HepG2 (cell line): Measurements from ENCODE around the gene JPH2. TPM values are rescaled to one million over a fixed set of nuclear protein-coding genes. Genes with fewer than 3 reads are reported as not detected.

ENCODE experiments used
- ARID2 ChIP-seq: sonication (generic); formaldehyde crosslinking; IDR thresholded peaks from 2 replicates; pipeline ENCODE4 v1.8.1; 2022; ENCODE audit warnings: mild to moderate bottlenecking, missing genetic modification reagents, borderline replicate concordance
- ARNTL ChIP-seq: sonication (generic); formaldehyde crosslinking; IDR thresholded peaks from 2 replicates; pipeline ENCODE4 v1.4.0; 2020; ENCODE audit warnings: mild to moderate bottlenecking, missing genetic modification reagents
- BORCS8-MEF2B ChIP-seq: sonication (generic); formaldehyde crosslinking; IDR thresholded peaks from 2 replicates; pipeline ENCODE4 v1.8.0; 2022; ENCODE audit warnings: mild to moderate bottlenecking, missing genetic modification reagents
- HNRNPUL1 ChIP-seq: fragments of 200-400 bp; formaldehyde crosslinking; IDR thresholded peaks from 2 replicates; pipeline ENCODE4 v1.6.1; 2017; ENCODE audit warnings: low read depth, mild to moderate bottlenecking, low read length, moderate library complexity
- JARID2 ChIP-seq: sonication (generic); formaldehyde crosslinking; IDR thresholded peaks from 2 replicates; pipeline ENCODE4 v1.8.1; 2023; ENCODE audit warnings: missing genetic modification reagents, inconsistent platforms; ENCODE audit not compliant: insufficient replicate concordance
- KAT7 ChIP-seq: IDR thresholded peaks from 2 replicates; pipeline ENCODE4 v1.6.1; 2018; ENCODE audit warnings: borderline replicate concordance, missing compliant biosample characterization
- KMT2B ChIP-seq: IDR thresholded peaks from 2 replicates; pipeline ENCODE4 v1.6.1; 2016; ENCODE audit warnings: missing genetic modification reagents, missing compliant biosample characterization
- PPARG ChIP-seq: conservative IDR thresholded peaks from 2 replicates; pipeline ENCODE4 v1.6.1; 2016; ENCODE audit warnings: missing biosample characterization, missing genetic modification reagents
- RCOR2 ChIP-seq: IDR thresholded peaks from 2 replicates; pipeline ENCODE4 v1.6.1; 2016; ENCODE audit warnings: missing biosample characterization, missing genetic modification reagents
- REPIN1 ChIP-seq: sonication (generic); formaldehyde crosslinking; IDR thresholded peaks from 2 replicates; pipeline ENCODE4 v1.8.0; 2022; ENCODE audit warnings: missing genetic modification reagents, low read depth, mild to moderate bottlenecking, borderline replicate concordance
- SMAD1 ChIP-seq: sonication (generic); formaldehyde crosslinking; IDR thresholded peaks from 2 replicates; pipeline ENCODE4 v1.4.0; 2020; ENCODE audit warnings: missing genetic modification reagents, low read depth, mild to moderate bottlenecking, borderline replicate concordance
- SOX6 ChIP-seq, 2 experiments: fragments of 450-650 bp in 1 of 2; sonication (generic) in 1 of 2; formaldehyde crosslinking in 1 of 2; IDR thresholded peaks; 2 replicates each; pipeline versions ENCODE4 v1.4.0 to v1.6.1; 2017 to 2020; ENCODE audit warnings: antibody characterized with exemption in 1 of 2, mild to moderate bottlenecking in 1 of 2, missing genetic modification reagents in 1 of 2
- TAF15 ChIP-seq: fragments of 200-400 bp; formaldehyde crosslinking; IDR thresholded peaks from one replicate; pipeline ENCODE4 v1.6.1; 2018; ENCODE audit warnings: mild to moderate bottlenecking, low read depth, low read length; ENCODE audit not compliant: poor library complexity, severe bottlenecking
- YEATS4 ChIP-seq: sonication (generic); formaldehyde crosslinking; IDR thresholded peaks from 2 replicates; pipeline ENCODE4 v1.4.0; 2020; ENCODE audit warnings: missing genetic modification reagents, borderline replicate concordance
- ZFAT ChIP-seq: sonication (generic); formaldehyde crosslinking; conservative IDR thresholded peaks from 2 replicates; pipeline ENCODE4 v1.8.1; 2023; ENCODE audit warnings: missing genetic modification reagents, inconsistent platforms
- ZFP62 ChIP-seq: sonication (generic); formaldehyde crosslinking; IDR thresholded peaks from 2 replicates; pipeline ENCODE4 v1.4.0; 2020; ENCODE audit warnings: missing genetic modification reagents
- ZNF124 ChIP-seq: sonication (generic); formaldehyde crosslinking; IDR thresholded peaks from 2 replicates; pipeline ENCODE4 v1.4.0; 2020; ENCODE audit warnings: missing genetic modification reagents
- ZNF20 ChIP-seq: sonication (generic); formaldehyde crosslinking; IDR thresholded peaks from 2 replicates; pipeline ENCODE4 v1.4.0; 2020; ENCODE audit warnings: mild to moderate bottlenecking, moderate library complexity, missing genetic modification reagents
- ZNF263 ChIP-seq: sonication (generic); formaldehyde crosslinking; IDR thresholded peaks from 2 replicates; pipeline ENCODE4 v1.4.0; 2020; ENCODE audit warnings: missing genetic modification reagents
- ZNF790 ChIP-seq: sonication (generic); formaldehyde crosslinking; IDR thresholded peaks from 2 replicates; pipeline ENCODE4 v1.8.0; 2022; ENCODE audit warnings: missing genetic modification reagents, mild to moderate bottlenecking, borderline replicate concordance
- ZNF792 ChIP-seq: IDR thresholded peaks from 2 replicates; pipeline ENCODE4 v1.6.1; 2016
- polyA plus RNA-seq, 8 experiments: library from polyadenylated mRNA; depleted of rRNA in 3 of 8; stranded (reverse) in 7 of 8; unstranded in 1 of 8; fragments of >200 nt; fragmentation: Illumina TruSeq in 4 of 8; extraction: Trizol in 4 of 8; gene quantifications; 2 replicates each; pipeline versions ENCODE4 v1.2.1 to v1.2.3, GENCODE V29; 2011 to 2016; ENCODE audit warnings: low read depth in 4 of 8, missing spikeins in 1 of 8, mixed read lengths in 1 of 8; ENCODE audit not compliant: insufficient read depth in 1 of 8
- total RNA-seq, 5 experiments: library from RNA; depleted of rRNA; stranded (reverse); fragments of >200 nt; fragmentation: Illumina TruSeq; extraction: Trizol; gene quantifications; 2 replicates each; pipeline ENCODE4 v1.2.3, GENCODE V29; 2016; ENCODE audit warnings: low read depth in 1 of 5
- TF ChIP-seq, protein P1 (sequence below): sonication (generic); formaldehyde crosslinking; IDR thresholded peaks from 2 replicates; pipeline ENCODE4 v1.9.0; 2021; ENCODE audit warnings: missing genetic modification reagents, borderline replicate concordance
- TF ChIP-seq, protein P2 (sequence below): sonication (generic); formaldehyde crosslinking; IDR thresholded peaks from 2 replicates; pipeline ENCODE4 v1.4.0; 2020; ENCODE audit warnings: mild to moderate bottlenecking, low read depth, missing genetic modification reagents
- TF ChIP-seq, protein P3 (sequence below): sonication (generic); formaldehyde crosslinking; conservative IDR thresholded peaks from 2 replicates; pipeline ENCODE4 v1.4.0; 2020; ENCODE audit warnings: missing genetic modification reagents
- TF ChIP-seq, protein P4 (sequence below): IDR thresholded peaks from 2 replicates; pipeline ENCODE4 v1.6.1; 2012; ENCODE audit warnings: inconsistent platforms

The JPH2 gene
- total and polyA plus RNA-seq, 2 of the 13 experiments (the other 11 are each of a cell fraction or from before 2014, with no cell fraction given): 0.42 TPM; not detected in 1

DNA sequence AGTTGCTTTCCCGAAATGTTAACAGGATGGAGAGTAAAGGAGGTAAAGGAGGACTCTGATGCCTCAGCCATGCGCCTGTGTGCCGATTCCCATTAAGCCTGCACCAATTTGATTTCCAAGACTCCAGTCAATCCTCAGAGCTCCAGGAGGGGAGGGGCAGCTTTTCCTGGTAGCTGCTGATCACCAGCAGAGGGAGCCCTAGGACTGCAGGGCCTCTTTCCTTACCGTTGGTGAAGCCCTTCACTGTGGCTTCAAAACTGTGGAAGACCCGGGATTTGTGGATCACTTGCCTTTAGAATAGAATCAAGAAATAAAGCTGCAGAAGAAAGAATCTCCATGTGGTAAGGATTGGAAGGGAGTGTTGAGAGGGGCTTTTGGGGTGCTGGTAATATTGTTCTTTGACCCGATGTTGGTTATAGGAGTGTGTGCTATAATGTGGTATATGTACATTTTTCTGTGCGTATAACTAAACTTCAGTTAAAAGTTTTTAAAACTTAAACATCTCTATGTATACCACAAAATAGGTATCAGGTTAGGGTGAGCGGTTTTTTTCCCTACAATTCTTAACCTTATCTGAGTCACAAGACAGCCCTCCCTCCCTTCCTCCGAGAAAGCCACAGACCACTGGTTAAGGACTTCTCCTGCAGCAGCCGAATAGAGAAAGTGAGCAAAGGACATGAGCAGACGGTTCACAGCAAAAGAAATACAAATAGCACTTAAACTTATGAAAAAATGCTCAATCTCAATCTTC lies 30.5 kb upstream of the JPH2 start (continued):
- TF ChIP-seq, protein P1, sequence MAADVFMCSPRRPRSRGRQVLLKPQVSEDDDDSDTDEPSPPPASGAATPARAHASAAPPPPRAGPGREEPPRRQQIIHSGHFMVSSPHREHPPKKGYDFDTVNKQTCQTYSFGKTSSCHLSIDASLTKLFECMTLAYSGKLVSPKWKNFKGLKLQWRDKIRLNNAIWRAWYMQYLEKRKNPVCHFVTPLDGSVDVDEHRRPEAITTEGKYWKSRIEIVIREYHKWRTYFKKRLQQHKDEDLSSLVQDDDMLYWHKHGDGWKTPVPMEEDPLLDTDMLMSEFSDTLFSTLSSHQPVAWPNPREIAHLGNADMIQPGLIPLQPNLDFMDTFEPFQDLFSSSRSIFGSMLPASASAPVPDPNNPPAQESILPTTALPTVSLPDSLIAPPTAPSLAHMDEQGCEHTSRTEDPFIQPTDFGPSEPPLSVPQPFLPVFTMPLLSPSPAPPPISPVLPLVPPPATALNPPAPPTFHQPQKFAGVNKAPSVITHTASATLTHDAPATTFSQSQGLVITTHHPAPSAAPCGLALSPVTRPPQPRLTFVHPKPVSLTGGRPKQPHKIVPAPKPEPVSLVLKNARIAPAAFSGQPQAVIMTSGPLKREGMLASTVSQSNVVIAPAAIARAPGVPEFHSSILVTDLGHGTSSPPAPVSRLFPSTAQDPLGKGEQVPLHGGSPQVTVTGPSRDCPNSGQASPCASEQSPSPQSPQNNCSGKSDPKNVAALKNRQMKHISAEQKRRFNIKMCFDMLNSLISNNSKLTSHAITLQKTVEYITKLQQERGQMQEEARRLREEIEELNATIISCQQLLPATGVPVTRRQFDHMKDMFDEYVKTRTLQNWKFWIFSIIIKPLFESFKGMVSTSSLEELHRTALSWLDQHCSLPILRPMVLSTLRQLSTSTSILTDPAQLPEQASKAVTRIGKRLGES: no peak
- peak; percentile 56; the same call in 1 of the 2 replicates for TF ChIP-seq KMT2B (CRISPR knock-in tag)
- TF ChIP-seq REPIN1 (CRISPR knock-in tag): peak; percentile 63; the same call in 1 of the 2 replicates
- no peak for TF ChIP-seq ZNF20
- TF ChIP-seq ARNTL (CRISPR knock-in tag): no peak
- TF ChIP-seq TAF15: no peak
- peak; percentile 84; the same call in 1 of the 2 replicates for TF ChIP-seq ZNF124 (CRISPR knock-in tag)
- TF ChIP-seq, protein P2, sequence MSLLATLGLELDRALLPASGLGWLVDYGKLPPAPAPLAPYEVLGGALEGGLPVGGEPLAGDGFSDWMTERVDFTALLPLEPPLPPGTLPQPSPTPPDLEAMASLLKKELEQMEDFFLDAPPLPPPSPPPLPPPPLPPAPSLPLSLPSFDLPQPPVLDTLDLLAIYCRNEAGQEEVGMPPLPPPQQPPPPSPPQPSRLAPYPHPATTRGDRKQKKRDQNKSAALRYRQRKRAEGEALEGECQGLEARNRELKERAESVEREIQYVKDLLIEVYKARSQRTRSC (CRISPR knock-in tag): no peak
- TF ChIP-seq ZNF792: 0 out of 2 replicates have a peak, but pooled peaks have one; percentile 48
- TF ChIP-seq KAT7 (CRISPR knock-in tag): no peak
- 0 out of 2 replicates have a peak, but pooled peaks have one; percentile 36 for TF ChIP-seq ZNF263 (CRISPR knock-in tag)
- peak; percentile 58 for TF ChIP-seq JARID2 (CRISPR knock-in tag)
- no peak for TF ChIP-seq ZFAT
- TF ChIP-seq, protein P3, sequence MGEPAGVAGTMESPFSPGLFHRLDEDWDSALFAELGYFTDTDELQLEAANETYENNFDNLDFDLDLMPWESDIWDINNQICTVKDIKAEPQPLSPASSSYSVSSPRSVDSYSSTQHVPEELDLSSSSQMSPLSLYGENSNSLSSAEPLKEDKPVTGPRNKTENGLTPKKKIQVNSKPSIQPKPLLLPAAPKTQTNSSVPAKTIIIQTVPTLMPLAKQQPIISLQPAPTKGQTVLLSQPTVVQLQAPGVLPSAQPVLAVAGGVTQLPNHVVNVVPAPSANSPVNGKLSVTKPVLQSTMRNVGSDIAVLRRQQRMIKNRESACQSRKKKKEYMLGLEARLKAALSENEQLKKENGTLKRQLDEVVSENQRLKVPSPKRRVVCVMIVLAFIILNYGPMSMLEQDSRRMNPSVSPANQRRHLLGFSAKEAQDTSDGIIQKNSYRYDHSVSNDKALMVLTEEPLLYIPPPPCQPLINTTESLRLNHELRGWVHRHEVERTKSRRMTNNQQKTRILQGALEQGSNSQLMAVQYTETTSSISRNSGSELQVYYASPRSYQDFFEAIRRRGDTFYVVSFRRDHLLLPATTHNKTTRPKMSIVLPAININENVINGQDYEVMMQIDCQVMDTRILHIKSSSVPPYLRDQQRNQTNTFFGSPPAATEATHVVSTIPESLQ (CRISPR knock-in tag): peak; percentile 90; the same call in 1 of the 2 replicates
- no peak for TF ChIP-seq YEATS4 (CRISPR knock-in tag)
- TF ChIP-seq SOX6 (IDR thresholded peaks at IDR 0.05): no peak
- peak; percentile 22; the same call in 1 of the 2 replicates for TF ChIP-seq SOX6 (CRISPR knock-in tag; IDR thresholded peaks at IDR 0.05)
- TF ChIP-seq HNRNPUL1: no peak
- TF ChIP-seq RCOR2 (CRISPR knock-in tag): no peak
- no peak for TF ChIP-seq ZFP62
- TF ChIP-seq, protein P4, sequence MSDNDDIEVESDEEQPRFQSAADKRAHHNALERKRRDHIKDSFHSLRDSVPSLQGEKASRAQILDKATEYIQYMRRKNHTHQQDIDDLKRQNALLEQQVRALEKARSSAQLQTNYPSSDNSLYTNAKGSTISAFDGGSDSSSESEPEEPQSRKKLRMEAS: no peak
- peak; percentile 82 for TF ChIP-seq BORCS8-MEF2B (CRISPR knock-in tag)
- peak; percentile 33; the same call in 1 of the 2 replicates for TF ChIP-seq PPARG (CRISPR knock-in tag)
- 0 out of 2 replicates have a peak, but pooled peaks have one; percentile 64 for TF ChIP-seq SMAD1 (CRISPR knock-in tag)
- peak; percentile 50; the same call in 1 of the 2 replicates for TF ChIP-seq ZNF790 (CRISPR knock-in tag)
- TF ChIP-seq ARID2 (CRISPR knock-in tag): no peak
